Parathyroid adenoma (tissue), 2 donors: ENCODE measurements around the gene BICRAL.
"Not testable (repeated sequence)": the region's sequence is repeated elsewhere in the genome, so short reads cannot be mapped to it uniquely, and the experiment has no call there.

Experiments used
- H2AFZ ChIP-seq: fragments of 300-600 bp; sonication (generic); one replicate; pipeline ENCODE4 v1.7.0; 2017; ENCODE audit warnings: antibody characterized with exemption, mild to moderate bottlenecking
- H3K27ac ChIP-seq: fragments of 300-600 bp; sonication (generic); one replicate; pipeline ENCODE4 v1.7.0; 2017
- H3K27me3 ChIP-seq: fragments of 300-600 bp; sonication (generic); one replicate; pipeline ENCODE4 v1.7.0; 2017; ENCODE audit warnings: low read length; ENCODE audit not compliant: control insufficient read depth, insufficient read depth
- H3K36me3 ChIP-seq: fragments of 300-600 bp; sonication (generic); one replicate; pipeline ENCODE4 v1.7.0; 2017; ENCODE audit warnings: low read length; ENCODE audit not compliant: control insufficient read depth, insufficient read depth
- H3K4me1 ChIP-seq: fragments of 300-600 bp; sonication (generic); one replicate; pipeline ENCODE4 v1.7.0; 2017; ENCODE audit warnings: control low read depth
- H3K4me2 ChIP-seq: fragments of 300-600 bp; sonication (generic); one replicate; pipeline ENCODE4 v1.7.0; 2017; ENCODE audit warnings: low read length
- H3K4me3 ChIP-seq: fragments of 300-600 bp; sonication (generic); one replicate; pipeline ENCODE4 v1.7.0; 2017; ENCODE audit warnings: low read depth, low read length
- H3K79me2 ChIP-seq: fragments of 300-600 bp; sonication (generic); one replicate; pipeline ENCODE4 v1.7.0; 2017; ENCODE audit warnings: control low read depth
- H3K9ac ChIP-seq: fragments of 300-600 bp; sonication (generic); one replicate; pipeline ENCODE4 v1.7.0; 2017; ENCODE audit warnings: mild to moderate bottlenecking
- H3K9me3 ChIP-seq: fragments of 300-600 bp; sonication (generic); one replicate; pipeline ENCODE4 v1.7.0; 2017; ENCODE audit warnings: low read length; ENCODE audit not compliant: control insufficient read depth
- CTCF ChIP-seq: fragments of 300-600 bp; sonication (generic); IDR thresholded peaks from one replicate; pipeline ENCODE4 v1.7.0; 2017; ENCODE audit warnings: antibody characterized with exemption, mild to moderate bottlenecking
- donor health status: primary hyperparathyroidism.

BICRAL gene

GRCh38 chr6:42871711-42872110, 89.9 kb downstream of the BICRAL start:
- no peak overlapping the region for H3K4me3 ChIP-seq
- H2AFZ ChIP-seq: no peak overlapping the region
- TF ChIP-seq CTCF: no peak
- H3K27me3 ChIP-seq: no peaks in the 10 kb centered on the region
- no peak overlapping the region for H3K4me2 ChIP-seq
- no peak overlapping the region for H3K9ac ChIP-seq
- H3K79me2 ChIP-seq: no peaks in the 10 kb centered on the region
- H3K36me3 ChIP-seq: no peaks in the 10 kb centered on the region
- H3K27ac ChIP-seq: no peak overlapping the region
- H3K4me1 ChIP-seq: no peaks in the 10 kb centered on the region
- no peaks in the 10 kb centered on the region for H3K9me3 ChIP-seq

DNA sequence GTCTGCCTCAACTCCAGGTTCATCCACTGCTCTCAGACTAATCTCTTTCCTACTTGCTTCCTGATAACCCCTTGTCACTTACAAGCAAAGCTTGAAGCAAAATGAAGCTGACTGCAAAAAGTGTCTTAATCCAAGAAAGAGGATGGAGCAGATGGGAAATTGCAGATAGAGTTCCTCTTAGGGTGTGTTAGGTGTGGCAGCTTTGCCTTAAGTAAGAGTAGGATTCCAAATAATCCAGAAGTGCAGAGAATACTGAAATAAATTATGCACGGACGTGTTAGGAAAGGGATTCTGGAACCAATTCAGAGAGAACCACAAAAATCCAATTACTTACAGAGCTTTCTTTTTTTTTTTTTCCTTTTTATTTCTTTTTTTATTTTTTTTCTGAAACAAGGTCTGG, 91.5 kb downstream of the BICRAL start:
- Histone ChIP-seq H3K27ac (no peak overlapping the region), H2AFZ (no peak overlapping the region), H3K79me2 (no peaks in the 10 kb centered on the region), H3K4me3 (no peak overlapping the region), H3K9me3 (no peaks in the 10 kb centered on the region), H3K4me1 (no peaks in the 10 kb centered on the region), H3K4me2 (no peak overlapping the region), H3K9ac (no peak overlapping the region), H3K27me3 (no peaks in the 10 kb centered on the region), H3K36me3 (no peaks in the 10 kb centered on the region)
- no peak for TF ChIP-seq CTCF

GRCh38 chr6:42877695-42878094, 95.8 kb downstream of the BICRAL start:
- H3K36me3 ChIP-seq: no peaks in the 10 kb centered on the region
- TF ChIP-seq CTCF: no peak
- H3K27me3 ChIP-seq: no peaks in the 10 kb centered on the region
- H3K9me3 ChIP-seq: no peaks in the 10 kb centered on the region
- H3K27ac ChIP-seq: no peak overlapping the region
- peaks cover 12% of the 10 kb centered on the region for H3K79me2 ChIP-seq
- peak overlapping the region; percentile 81 for H2AFZ ChIP-seq
- peaks cover 5% of the 10 kb centered on the region for H3K4me1 ChIP-seq
- peak overlapping the region; percentile 18 for H3K4me3 ChIP-seq
- no peak overlapping the region for H3K4me2 ChIP-seq
- H3K9ac ChIP-seq: no peak overlapping the region

DNA sequence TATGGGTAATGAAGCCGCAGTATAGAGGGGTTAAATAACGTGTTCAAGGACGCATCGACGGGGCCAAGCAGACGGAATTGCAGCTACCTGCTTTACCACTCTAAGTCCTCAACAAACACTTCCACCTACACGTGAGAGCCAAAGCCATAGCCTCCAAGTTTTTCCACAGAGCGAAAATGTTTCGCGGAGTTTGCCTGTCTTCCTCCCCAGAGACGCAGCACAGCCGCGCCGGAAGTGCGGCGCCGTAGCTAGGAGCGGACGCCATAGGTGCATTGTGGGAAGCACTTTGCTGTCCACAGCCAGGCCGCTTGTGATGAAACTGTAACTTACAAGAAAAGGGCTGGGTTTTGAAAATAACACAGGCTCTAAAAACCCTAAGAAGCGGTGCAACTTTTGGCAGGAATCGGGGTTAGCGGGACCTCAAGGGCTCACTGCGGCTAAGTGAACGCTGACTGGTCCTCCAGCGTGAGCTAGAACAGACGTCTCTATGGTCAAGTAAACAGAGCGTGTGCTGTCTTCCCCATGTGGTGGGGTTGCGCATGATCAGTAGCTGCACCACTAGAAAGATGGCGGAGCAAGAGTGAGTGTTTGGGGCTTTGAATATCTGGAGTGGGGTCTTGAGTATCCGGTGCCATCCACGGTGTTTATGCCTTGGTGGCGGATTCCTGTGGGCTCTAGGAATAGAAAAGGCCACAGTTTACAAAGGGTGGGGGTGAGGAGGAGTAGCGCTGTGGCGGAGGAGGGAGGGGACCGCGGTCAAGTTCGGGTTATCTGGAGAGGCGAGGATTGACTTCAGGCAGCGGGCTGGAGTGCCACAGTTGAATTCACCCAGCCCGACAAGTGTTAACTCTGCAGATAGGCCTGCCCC, 97.8 kb downstream of the BICRAL start, which contains the start of gene RPL7L1:
TSS of gene RPL7L1 (plus strand) at position 245 of the 868 bp plus-strand sequence. CDS start at position 540, 295 bp downstream.
- H3K27ac ChIP-seq: peak within 1 kb of the TSS; percentile 87
- TF ChIP-seq CTCF: peak; percentile 35
- H3K9me3 ChIP-seq: no peaks in the 10 kb centered on the region
- H3K4me1 ChIP-seq: peaks cover 5% of the 10 kb centered on the region
- no peaks in the 10 kb centered on the region for H3K36me3 ChIP-seq
- peak within 1 kb of the TSS; percentile 96 for H3K4me3 ChIP-seq
- H3K9ac ChIP-seq: peak within 1 kb of the TSS; percentile 56
- no peaks in the 10 kb centered on the region for H3K27me3 ChIP-seq
- peak within 1 kb of the TSS; percentile 94 for H2AFZ ChIP-seq
- peaks cover 12% of the 10 kb centered on the region for H3K79me2 ChIP-seq
- H3K4me2 ChIP-seq: peak within 1 kb of the TSS; percentile 94

GRCh38 chr6:42880240-42880817, 98.5 kb downstream of the BICRAL start:
- H3K79me2 ChIP-seq: peaks cover 12% of the 10 kb centered on the region

DNA sequence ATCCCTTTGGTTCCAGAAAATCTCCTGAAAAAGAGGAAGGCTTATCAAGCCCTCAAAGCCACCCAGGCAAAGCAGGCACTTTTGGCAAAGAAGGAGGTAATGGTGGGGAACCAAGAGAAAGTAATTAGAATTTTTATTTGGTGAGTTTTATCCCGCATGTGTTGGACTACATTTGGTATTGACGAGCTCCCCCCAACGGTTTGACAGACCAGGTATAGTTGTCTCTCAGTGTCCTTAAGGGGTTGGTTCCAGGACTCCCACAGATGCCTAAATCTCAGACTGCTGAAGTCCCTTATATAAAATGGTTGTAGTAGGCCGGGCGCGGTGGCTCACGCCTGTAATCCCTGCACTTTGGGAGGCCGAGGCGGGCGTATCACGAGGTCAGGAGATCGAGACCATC, 99.0 kb downstream of the BICRAL start:
- peak overlapping the region; percentile 96 for H3K4me3 ChIP-seq
- not testable (repeated sequence) for H3K9me3 ChIP-seq, H3K9ac ChIP-seq, H2AFZ ChIP-seq, H3K27me3 ChIP-seq, H3K36me3 ChIP-seq, H3K4me1 ChIP-seq
- peaks cover 12% of the 10 kb centered on the region for H3K79me2 ChIP-seq
- H3K4me2 ChIP-seq: peak overlapping the region; percentile 94
- H3K27ac ChIP-seq: peak overlapping the region; percentile 87

More at GRCh38 chr6:42880240-42880817, 98.5 kb downstream of the BICRAL start:
- H3K27me3 ChIP-seq, H3K9me3 ChIP-seq, H3K4me1 ChIP-seq, H3K36me3 ChIP-seq: not testable (repeated sequence)
- Histone ChIP-seq H3K9ac (peak overlapping the region; percentile 56), H3K27ac (peak overlapping the region; percentile 87), H2AFZ (peak overlapping the region; percentile 94), H3K4me3 (peak overlapping the region; percentile 96), H3K4me2 (peak overlapping the region; percentile 94)
